HEK293 (cell line): Measurements from ENCODE around the gene TNFSF4.

Experiments used
- CTCF ChIA-PET: fragments of 350-600 bp; formaldehyde crosslinking; extraction: SDS; loops from one replicate; lab custom pipeline; 2021; ENCODE audit warnings: antibody characterized with exemption; lab: Yijun Ruan, JAX
- POLR2A ChIA-PET: fragments of 300-600 bp; formaldehyde crosslinking; extraction: SDS; loops from one replicate; lab custom pipeline; 2020; ENCODE audit warnings: antibody characterized with exemption, inconsistent platforms; lab: Yijun Ruan, JAX
- H3K27ac ChIP-seq: fragments of 200-500 bp; sonication (Bioruptor generic); 2 replicates; pipeline ENCODE4 v1.5.1; 2014; ENCODE audit warnings: low read depth, low read length, control low read depth, inconsistent platforms; ENCODE audit errors: extremely low read depth
- H3K36me3 ChIP-seq, 2 experiments: fragments of 200-500 bp in 1 of 2; sonication (Bioruptor generic) in 1 of 2; 1 replicate in 1 of 2; 2 replicates in 1 of 2; pipeline ENCODE4 v1.5.1; 2014 to 2017; ENCODE audit warnings: inconsistent platforms in 2 of 2, low read length in 2 of 2; ENCODE audit not compliant: control insufficient read depth in 2 of 2, insufficient read depth in 1 of 2
- H3K4me1 ChIP-seq: fragments of 200-500 bp; sonication (Bioruptor generic); 2 replicates; pipeline ENCODE4 v1.5.1; 2014; ENCODE audit warnings: mild to moderate bottlenecking, low read length, inconsistent platforms; ENCODE audit not compliant: control insufficient read depth, insufficient read depth
- H3K4me3 ChIP-seq: 2 replicates; pipeline ENCODE4 v1.5.1; 2011; ENCODE audit warnings: low read depth, mild to moderate bottlenecking, control low read depth, low read length, moderate library complexity
- H3K9me3 ChIP-seq: fragments of 200-500 bp; sonication (Bioruptor generic); 2 replicates; pipeline ENCODE4 v1.5.1; 2014; ENCODE audit warnings: low read depth, low read length, inconsistent platforms; ENCODE audit not compliant: control insufficient read depth, insufficient read depth
- BCL11B ChIP-seq: fragments of 450-650 bp; formaldehyde crosslinking; IDR thresholded peaks from 2 replicates; pipeline ENCODE4 v1.5.1; 2016; ENCODE audit warnings: low read depth, missing biosample characterization, missing genetic modification characterization
- SCRT2 ChIP-seq: fragments of 450-650 bp; formaldehyde crosslinking; IDR thresholded peaks from 2 replicates; pipeline ENCODE4 v1.5.1; 2016; ENCODE audit warnings: missing biosample characterization, missing genetic modification characterization
- ZBTB6 ChIP-seq: fragments of 450-650 bp; formaldehyde crosslinking; IDR thresholded peaks from 2 replicates; pipeline ENCODE4 v1.5.1; 2017; ENCODE audit warnings: missing biosample characterization, missing genetic modification characterization
- ZNF10 ChIP-seq: fragments of 450-650 bp; formaldehyde crosslinking; IDR thresholded peaks from 2 replicates; pipeline ENCODE4 v1.5.1; 2017; ENCODE audit warnings: missing biosample characterization, missing genetic modification characterization
- ZNF155 ChIP-seq: fragments of 450-650 bp; formaldehyde crosslinking; IDR thresholded peaks from 2 replicates; pipeline ENCODE4 v1.5.1; 2016; ENCODE audit warnings: missing biosample characterization, missing genetic modification characterization
- ZNF175 ChIP-seq: fragments of 450-650 bp; formaldehyde crosslinking; IDR thresholded peaks from 2 replicates; pipeline ENCODE4 v1.5.1; 2016; ENCODE audit warnings: missing biosample characterization, missing genetic modification characterization
- ZNF23 ChIP-seq: fragments of 450-650 bp; formaldehyde crosslinking; IDR thresholded peaks from 2 replicates; pipeline ENCODE4 v1.5.1; 2016; ENCODE audit warnings: missing biosample characterization, missing genetic modification characterization, borderline replicate concordance
- ZNF248 ChIP-seq: fragments of 450-650 bp; formaldehyde crosslinking; IDR thresholded peaks from 2 replicates; pipeline ENCODE4 v1.5.1; 2017; ENCODE audit warnings: missing biosample characterization, missing genetic modification characterization
- ZNF488 ChIP-seq: fragments of 450-650 bp; formaldehyde crosslinking; IDR thresholded peaks from 2 replicates; pipeline ENCODE4 v1.5.1; 2016; ENCODE audit warnings: missing biosample characterization, missing genetic modification characterization
- ZNF514 ChIP-seq: fragments of 450-650 bp; formaldehyde crosslinking; IDR thresholded peaks from 2 replicates; pipeline ENCODE4 v1.5.1; 2016; ENCODE audit warnings: missing biosample characterization, missing genetic modification characterization
- ZNF518A ChIP-seq: fragments of 450-650 bp; formaldehyde crosslinking; conservative IDR thresholded peaks from 2 replicates; pipeline ENCODE4 v1.5.1; 2016; ENCODE audit warnings: low read depth, missing biosample characterization, missing genetic modification characterization
- ZNF530 ChIP-seq: fragments of 450-650 bp; formaldehyde crosslinking; IDR thresholded peaks from 2 replicates; pipeline ENCODE4 v1.5.1; 2016; ENCODE audit warnings: low read depth, missing biosample characterization, missing genetic modification characterization
- ZNF596 ChIP-seq: fragments of 450-650 bp; IDR thresholded peaks from 2 replicates; pipeline ENCODE4 v1.5.0; 2018; ENCODE audit warnings: missing biosample characterization, mild to moderate bottlenecking, missing genetic modification characterization, moderate library complexity
- ZNF621 ChIP-seq: fragments of 450-650 bp; formaldehyde crosslinking; IDR thresholded peaks from 2 replicates; pipeline ENCODE4 v1.5.1; 2017; ENCODE audit warnings: missing biosample characterization, missing genetic modification characterization
- ZNF664 ChIP-seq: fragments of 450-650 bp; formaldehyde crosslinking; IDR thresholded peaks from 2 replicates; pipeline ENCODE4 v1.5.1; 2016; ENCODE audit warnings: missing biosample characterization, missing genetic modification characterization
- ZNF792 ChIP-seq: fragments of 450-650 bp; formaldehyde crosslinking; IDR thresholded peaks from 2 replicates; pipeline ENCODE4 v1.5.1; 2016; ENCODE audit warnings: missing biosample characterization, missing genetic modification characterization
- TF ChIP-seq, protein P1 (sequence below): fragments of 450-650 bp; IDR thresholded peaks from 2 replicates; pipeline ENCODE4 v1.5.1; 2018; ENCODE audit warnings: missing biosample characterization, mild to moderate bottlenecking, missing genetic modification characterization
- TF ChIP-seq, protein P2 (sequence below): fragments of 450-650 bp; formaldehyde crosslinking; IDR thresholded peaks from 2 replicates; pipeline ENCODE4 v1.5.1; 2016; ENCODE audit warnings: missing biosample characterization, missing genetic modification characterization
- TF ChIP-seq, protein P3 (sequence below): fragments of 450-650 bp; formaldehyde crosslinking; IDR thresholded peaks from 2 replicates; pipeline ENCODE4 v1.5.1; 2016; ENCODE audit warnings: missing biosample characterization, missing genetic modification characterization

Gene TNFSF4

GRCh38 chr1:173168941-173169340, 38.2 kb downstream of the TNFSF4 start (continued):
- TF ChIP-seq ZNF488 (tag by site-specific recombination) = no peak
- TF ChIP-seq, protein P1, sequence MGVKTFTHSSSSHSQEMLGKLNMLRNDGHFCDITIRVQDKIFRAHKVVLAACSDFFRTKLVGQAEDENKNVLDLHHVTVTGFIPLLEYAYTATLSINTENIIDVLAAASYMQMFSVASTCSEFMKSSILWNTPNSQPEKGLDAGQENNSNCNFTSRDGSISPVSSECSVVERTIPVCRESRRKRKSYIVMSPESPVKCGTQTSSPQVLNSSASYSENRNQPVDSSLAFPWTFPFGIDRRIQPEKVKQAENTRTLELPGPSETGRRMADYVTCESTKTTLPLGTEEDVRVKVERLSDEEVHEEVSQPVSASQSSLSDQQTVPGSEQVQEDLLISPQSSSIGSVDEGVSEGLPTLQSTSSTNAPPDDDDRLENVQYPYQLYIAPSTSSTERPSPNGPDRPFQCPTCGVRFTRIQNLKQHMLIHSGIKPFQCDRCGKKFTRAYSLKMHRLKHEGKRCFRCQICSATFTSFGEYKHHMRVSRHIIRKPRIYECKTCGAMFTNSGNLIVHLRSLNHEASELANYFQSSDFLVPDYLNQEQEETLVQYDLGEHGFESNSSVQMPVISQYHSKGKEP (tag by site-specific recombination) = no peak
- TF ChIP-seq ZNF248 (tag by site-specific recombination) = no peak

- CTCF ChIA-PET = no interaction called here
- POLR2A ChIA-PET = no interaction called here
- Histone ChIP-seq H3K27ac (no peak overlapping the region), H3K4me3 (no peak overlapping the region), H3K9me3 (no peaks in the 10 kb centered on the region), H3K4me1 (no peaks in the 10 kb centered on the region), H3K36me3 (no peaks in the 10 kb centered on the region)
- TF ChIP-seq, protein P2, sequence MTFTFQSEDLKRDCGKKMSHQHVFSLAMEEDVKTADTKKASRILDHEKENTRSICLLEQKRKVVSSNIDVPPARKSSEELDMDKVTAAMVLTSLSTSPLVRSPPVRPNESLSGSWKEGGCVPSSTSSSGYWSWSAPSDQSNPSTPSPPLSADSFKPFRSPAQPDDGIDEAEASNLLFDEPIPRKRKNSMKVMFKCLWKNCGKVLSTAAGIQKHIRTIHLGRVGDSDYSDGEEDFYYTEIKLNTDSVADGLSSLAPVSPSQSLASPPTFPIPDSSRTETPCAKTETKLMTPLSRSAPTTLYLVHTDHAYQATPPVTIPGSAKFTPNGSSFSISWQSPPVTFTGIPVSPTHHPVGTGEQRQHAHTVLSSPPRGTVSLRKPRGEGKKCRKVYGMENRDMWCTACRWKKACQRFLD (tag by site-specific recombination) = no peak
- TF ChIP-seq, protein P3, sequence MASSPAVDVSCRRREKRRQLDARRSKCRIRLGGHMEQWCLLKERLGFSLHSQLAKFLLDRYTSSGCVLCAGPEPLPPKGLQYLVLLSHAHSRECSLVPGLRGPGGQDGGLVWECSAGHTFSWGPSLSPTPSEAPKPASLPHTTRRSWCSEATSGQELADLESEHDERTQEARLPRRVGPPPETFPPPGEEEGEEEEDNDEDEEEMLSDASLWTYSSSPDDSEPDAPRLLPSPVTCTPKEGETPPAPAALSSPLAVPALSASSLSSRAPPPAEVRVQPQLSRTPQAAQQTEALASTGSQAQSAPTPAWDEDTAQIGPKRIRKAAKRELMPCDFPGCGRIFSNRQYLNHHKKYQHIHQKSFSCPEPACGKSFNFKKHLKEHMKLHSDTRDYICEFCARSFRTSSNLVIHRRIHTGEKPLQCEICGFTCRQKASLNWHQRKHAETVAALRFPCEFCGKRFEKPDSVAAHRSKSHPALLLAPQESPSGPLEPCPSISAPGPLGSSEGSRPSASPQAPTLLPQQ = no peak
- TF ChIP-seq ZNF792 = no peak
Measured at GRCh38 chr1:173164686-173165085, 42.4 kb downstream of the TNFSF4 start.

GRCh38 chr1:173164178-173164577, 43.0 kb downstream of the TNFSF4 start:
- no peaks in the 10 kb centered on the region for H3K36me3 ChIP-seq
- no peak overlapping the region for H3K4me3 ChIP-seq
- TF ChIP-seq ZNF596 (tag by site-specific recombination) = no peak
- 0 out of 2 replicates have a peak, but pooled peaks have one; percentile 42 for TF ChIP-seq SCRT2
- ChIA-PET POLR2A (no interaction called here), CTCF (no interaction called here)
- H3K4me1 ChIP-seq = no peaks in the 10 kb centered on the region
- H3K27ac ChIP-seq = no peak overlapping the region
- H3K9me3 ChIP-seq = no peaks in the 10 kb centered on the region

DNA sequence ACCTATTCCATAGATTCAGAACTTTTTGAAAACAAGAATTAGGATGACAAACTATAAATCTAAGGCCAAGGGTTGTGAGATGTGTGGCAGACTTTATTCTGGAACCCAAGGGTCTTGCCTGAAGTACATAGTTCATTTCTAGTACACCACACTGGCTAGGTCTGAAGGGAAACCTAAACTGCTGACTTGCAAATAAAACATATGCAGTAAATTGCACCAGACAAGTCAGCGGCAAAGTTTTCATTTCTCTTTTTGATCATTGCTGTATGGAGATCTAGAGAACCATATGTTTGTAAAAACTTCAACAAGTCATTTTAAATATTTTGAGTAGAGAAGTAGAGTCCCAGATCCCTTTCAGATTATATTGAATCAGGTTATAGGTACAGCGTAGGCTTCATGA, 43.9 kb downstream of the TNFSF4 start:
- ChIA-PET POLR2A (no interaction called here), CTCF (interaction anchor here (1.0 kb wide), 1 partner anchor 36 kb away, joined by 3 read pairs; no protein-coding TSS in a partner anchor)
- Histone ChIP-seq H3K27ac (no peak overlapping the region), H3K4me3 (no peak overlapping the region), H3K36me3 (no peaks in the 10 kb centered on the region), H3K4me1 (no peaks in the 10 kb centered on the region), H3K9me3 (no peaks in the 10 kb centered on the region)
- no peak for TF ChIP-seq ZNF23 (tag by site-specific recombination)
- TF ChIP-seq ZNF10 (tag by site-specific recombination) = no peak
- TF ChIP-seq ZNF175 (tag by site-specific recombination) = no peak
- no peak for TF ChIP-seq ZNF621
- no peak for TF ChIP-seq ZNF155 (tag by site-specific recombination)
- no peak for TF ChIP-seq ZBTB6
- no peak for TF ChIP-seq ZNF664 (tag by site-specific recombination)
- no peak for TF ChIP-seq ZNF518A
- no peak for TF ChIP-seq ZNF530 (tag by site-specific recombination)
- TF ChIP-seq ZNF514 (tag by site-specific recombination) = no peak
- no peak for TF ChIP-seq BCL11B (tag by site-specific recombination)
